ENCODE data around the gene HCAR3. TPM values are rescaled to one million over a fixed set of nuclear protein-coding genes. Genes with fewer than 3 reads are reported as not detected.

The HCAR3 gene
- total and polyA plus RNA-seq, 2 of the 8 experiments (the other 6 are each of a cell fraction or from before 2014, with no cell fraction given), result not detected

DNA sequence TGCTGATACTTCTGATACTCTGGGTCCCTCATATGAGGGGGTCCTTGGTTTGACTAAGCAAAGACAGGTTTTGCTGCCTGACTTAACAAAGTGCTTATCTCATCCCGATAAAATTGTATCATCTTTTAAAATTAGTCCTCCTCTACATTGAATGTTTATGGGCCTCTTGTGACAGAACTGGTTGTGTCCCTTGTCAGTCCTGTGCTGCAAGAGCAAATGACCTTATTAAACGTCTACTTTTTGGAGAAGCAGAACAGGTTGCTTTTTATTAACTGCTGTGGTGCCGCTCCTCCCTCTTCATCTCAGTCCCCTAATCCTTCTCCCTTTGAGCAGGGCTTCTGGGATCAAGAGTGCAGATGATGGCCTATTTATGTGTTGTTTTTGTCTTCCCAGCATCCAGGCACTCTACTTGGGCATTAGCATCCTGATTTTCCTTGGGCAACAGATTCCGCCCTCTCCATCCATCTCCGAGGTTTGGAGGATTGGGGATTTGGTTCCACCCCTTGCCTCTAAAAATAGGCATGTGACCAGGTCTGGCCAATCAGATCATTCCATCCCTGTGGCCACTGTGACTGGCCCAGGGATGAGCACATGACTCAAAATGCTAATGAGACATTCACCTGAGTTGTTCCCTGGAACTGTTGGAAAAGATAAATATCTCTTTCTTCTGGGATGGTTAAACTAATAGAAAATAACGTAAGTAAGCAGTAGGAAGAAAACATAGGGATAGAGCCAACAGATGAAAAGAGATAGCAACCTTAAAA is 33.1 kb upstream of the HCAR3 start:
- ChIA-PET CTCF (ENCODE audit: partially characterized antibody) (interaction anchor here (0.5 kb wide), 1 partner anchor 16 kb away, joined by 3 read pairs; no protein-coding TSS in a partner anchor), POLR2A (ENCODE audit: partially characterized antibody) (interaction anchor here (1.1 kb wide), 2 partner anchors 24 to 283 kb away, joined by 3 read pairs; no protein-coding TSS in a partner anchor)
- H3K27ac ChIP-seq (ENCODE audit: low read depth, low read length), result no peak overlapping the region
- H3K79me1 ChIP-seq (ENCODE audit: low read depth, low read length), result peaks cover 2% of the 10 kb centered on the region; the same call in 1 of the 2 replicates
- H3K79me2 ChIP-seq (ENCODE audit: control insufficient read depth in 1 of 2, insufficient read depth in 2 of 2, low read length in 2 of 2), result peaks cover 0 to 20% of the 10 kb centered on the region in 2 experiments; a peak in 3 of 4 replicates
- no peak overlapping the region for H3K9ac ChIP-seq (replicated peaks in 1 of 4; ENCODE audit: extremely low read depth in 1 of 4, low read depth in 3 of 4, low read length in 3 of 4)
- peak overlapping the region; percentile 59; the same call in 1 of the 2 replicates for H2AK5ac ChIP-seq (ENCODE audit: low read depth, low read length)
- FAIRE-seq (no peak), DNase-seq (ENCODE audit: low read depth in 1 of 2, low spot score in 2 of 2) (no peak)
- no peak overlapping the region for H3K4ac ChIP-seq (replicated peaks; ENCODE audit: insufficient read length, low read depth, low read length)
- H4K8ac ChIP-seq (ENCODE audit: extremely low read depth, insufficient read depth, low read length), result no peak overlapping the region
- H3K18ac ChIP-seq (ENCODE audit: extremely low read depth, low read length), result no peak overlapping the region
- H3K4me1 ChIP-seq (replicated peaks in 1 of 4; ENCODE audit: control insufficient read depth in 3 of 4, insufficient read depth in 4 of 4, low read length in 3 of 4), result peaks cover 2 to 9% (median 6%) of the 10 kb centered on the region in 4 experiments; a peak in 5 of 7 replicates
- no peak overlapping the region for H2BK12ac ChIP-seq (ENCODE audit: low read depth, low read length)
- 0 out of 2 replicates have a peak overlapping the region, but pooled peaks have one; percentile 5 for H2BK15ac ChIP-seq (ENCODE audit: low read length)
- no peak overlapping the region for H3K4me3 ChIP-seq (ENCODE audit: extremely low read depth in 1 of 4, insufficient read depth in 2 of 4, low read depth in 3 of 4, low read length in 4 of 4)
- H4K91ac ChIP-seq (replicated peaks; ENCODE audit: insufficient read length, low read length), result no peak overlapping the region
- no peaks in the 10 kb centered on the region for H3K9me3 ChIP-seq (ENCODE audit: insufficient read depth in 2 of 2, low read depth in 1 of 2, low read length in 1 of 2)
- no peak overlapping the region for H3K23ac ChIP-seq (ENCODE audit: insufficient read length)
- H4K5ac ChIP-seq (ENCODE audit: insufficient read length, low read depth, low read length), result no peak overlapping the region
- H2BK20ac ChIP-seq (ENCODE audit: low read length), result no peak overlapping the region
- H3K23me2 ChIP-seq (ENCODE audit: low read depth, low read length), result 0 out of 2 replicates have a peak, but pooled peaks cover 7% of the 10 kb centered on the region
- H3K56ac ChIP-seq (replicated peaks; ENCODE audit: insufficient read length, low read depth, low read length), result no peak overlapping the region
- H2BK5ac ChIP-seq (ENCODE audit: low read depth, low read length), result peak overlapping the region; percentile 28; the same call in 1 of the 2 replicates
- no peak overlapping the region for H2AFZ ChIP-seq (ENCODE audit: low read length)
- peaks cover 2 to 11% (median 7%) of the 10 kb centered on the region in 4 experiments; a peak in 4 of 8 replicates for H3K36me3 ChIP-seq (ENCODE audit: control insufficient read depth in 2 of 4, insufficient read depth in 4 of 4, low read length in 3 of 4)
- TF ChIP-seq, protein P1, sequence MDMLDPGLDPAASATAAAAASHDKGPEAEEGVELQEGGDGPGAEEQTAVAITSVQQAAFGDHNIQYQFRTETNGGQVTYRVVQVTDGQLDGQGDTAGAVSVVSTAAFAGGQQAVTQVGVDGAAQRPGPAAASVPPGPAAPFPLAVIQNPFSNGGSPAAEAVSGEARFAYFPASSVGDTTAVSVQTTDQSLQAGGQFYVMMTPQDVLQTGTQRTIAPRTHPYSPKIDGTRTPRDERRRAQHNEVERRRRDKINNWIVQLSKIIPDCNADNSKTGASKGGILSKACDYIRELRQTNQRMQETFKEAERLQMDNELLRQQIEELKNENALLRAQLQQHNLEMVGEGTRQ (IDR thresholded peaks at IDR 0.05; ENCODE audit: low read length), result peak; percentile 88
- TF ChIP-seq, protein P2, sequence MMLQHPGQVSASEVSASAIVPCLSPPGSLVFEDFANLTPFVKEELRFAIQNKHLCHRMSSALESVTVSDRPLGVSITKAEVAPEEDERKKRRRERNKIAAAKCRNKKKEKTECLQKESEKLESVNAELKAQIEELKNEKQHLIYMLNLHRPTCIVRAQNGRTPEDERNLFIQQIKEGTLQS (IDR thresholded peaks at IDR 0.05; ENCODE audit: insufficient read depth, low read depth, low read length), result peak; percentile 70
- TF ChIP-seq MAFK (IDR thresholded peaks at IDR 0.05; ENCODE audit: low read depth, low read length), result no peak
- H3K4me2 ChIP-seq (ENCODE audit: insufficient read depth in 1 of 2, low read depth in 2 of 2, low read length in 2 of 2), result no peak overlapping the region
- 89% methylated on average over 6 of the region's 6 CpGs; no CpG with 5 or more reads in 1 of the 2 experiments for WGBS, 2 experiments (ENCODE audit: extremely low coverage in 1 of 2, insufficient coverage in 1 of 2, insufficient read length in 1 of 2, insufficient replicate concordance in 2 of 2, low coverage in 1 of 2, low lambda C conversion rate in 2 of 2, missing lambda C conversion rate in 1 of 2)
- no peak overlapping the region for H3K14ac ChIP-seq (ENCODE audit: insufficient read length)
- no peak overlapping the region for H2BK120ac ChIP-seq (replicated peaks; ENCODE audit: low read depth, low read length)
- no peaks in the 10 kb centered on the region for H3K27me3 ChIP-seq (replicated peaks in 1 of 4; ENCODE audit: control insufficient read depth in 3 of 4, extremely low read depth in 1 of 4, insufficient read depth in 3 of 4, low read length in 3 of 4)
- peaks cover 0 to 2% of the 10 kb centered on the region in 2 experiments for H4K20me1 ChIP-seq (replicated peaks in 1 of 2; ENCODE audit: control insufficient read depth in 1 of 2, insufficient read depth in 2 of 2, low read length in 2 of 2)

Measured in H1 (cell line).